ENCODE results near the gene APC2.
"Not testable (repeated sequence)": the region's sequence is repeated elsewhere in the genome, so short reads cannot be mapped to it uniquely, and the experiment has no call there.

The APC2 gene

GRCh38 chr19:1466461-1467214 is 16.7 kb downstream of the APC2 start:
- no peak for DNase-seq (ENCODE audit: low read depth in 3 of 3)

GRCh38 chr19:1467215-1467489 is 17.2 kb downstream of the APC2 start:
- no peak for DNase-seq (ENCODE audit: low read depth in 3 of 3)

- no peak for DNase-seq (ENCODE audit: low read depth in 3 of 3)
These were observed 17.8 kb downstream of the APC2 start for GRCh38 chr19:1467490-1468273.

- DNase-seq (ENCODE audit: low read depth in 3 of 3): no peak
These were observed 18.4 kb downstream of the APC2 start for GRCh38 chr19:1468274-1468820.

GRCh38 chr19:1468821-1469254 is 18.9 kb downstream of the APC2 start:
- DNase-seq (ENCODE audit: low read depth in 3 of 3): no peak

GRCh38 chr19:1469255-1470054 is 19.5 kb downstream of the APC2 start:
- no peak for DNase-seq (ENCODE audit: low read depth in 3 of 3)

GRCh38 chr19:1470055-1470304 is 20.1 kb downstream of the APC2 start:
- DNase-seq (ENCODE audit: low read depth in 3 of 3): no peak

- DNase-seq (ENCODE audit: low read depth in 3 of 3): peak; percentile 54 to 69 (median 61)
These were observed 20.5 kb downstream of the APC2 start for GRCh38 chr19:1470305-1471009.

GRCh38 chr19:1471010-1471514 is 21.1 kb downstream of the APC2 start:
- DNase-seq (ENCODE audit: low read depth in 3 of 3): no peak

- DNase-seq (ENCODE audit: low read depth in 3 of 3): no peak
These were observed 21.7 kb downstream of the APC2 start for GRCh38 chr19:1471515-1472160.

GRCh38 chr19:1472231-1473084 is 22.5 kb downstream of the APC2 start:
- no peak for DNase-seq (ENCODE audit: low read depth in 3 of 3)

- no peak for DNase-seq (ENCODE audit: low read depth in 3 of 3)
These were observed 23.3 kb downstream of the APC2 start for GRCh38 chr19:1473085-1473851.

- no peak for DNase-seq (ENCODE audit: low read depth in 3 of 3)
These were observed 24.3 kb downstream of the APC2 start for GRCh38 chr19:1474011-1474764.

- DNase-seq (ENCODE audit: low read depth in 3 of 3): no peak
These were observed 24.9 kb downstream of the APC2 start for GRCh38 chr19:1474765-1475351.

- no peak for DNase-seq (ENCODE audit: low read depth in 3 of 3)
These were observed 26.0 kb downstream of the APC2 start for GRCh38 chr19:1475751-1476437.

- not testable (repeated sequence) for DNase-seq (ENCODE audit: low read depth in 3 of 3)
These were observed 27.1 kb downstream of the APC2 start for GRCh38 chr19:1477056-1477455.

- peak; percentile 85 to 86 (median 86) for DNase-seq (ENCODE audit: low read depth in 3 of 3)
These were observed 29.2 kb downstream of the APC2 start, which contains the start of gene C19orf25 for GRCh38 chr19:1478934-1479707. Gene C19orf25, minus strand, starts transcription at chr19:1479215. Its CDS starts 312 bp downstream, at chr19:1478903.
